ENCODE data around the gene NFATC1. TPM values are rescaled to one million over a fixed set of nuclear protein-coding genes. Genes with fewer than 3 reads are reported as not detected.

The NFATC1 gene
- polyA plus RNA-seq, 1 of the 3 experiments (the other 2 are of a cell fraction): 0.02 TPM

- Histone ChIP-seq H3K36me3 (replicated peaks in 1 of 2; ENCODE audit: control insufficient read depth in 1 of 2, insufficient read depth in 2 of 2, low read length in 1 of 2) (no peaks in the 10 kb centered on the region), H2AFZ (ENCODE audit: low read depth) (no peak overlapping the region), H3K9me2 (no peaks in the 10 kb centered on the region), H3K27me3 (ENCODE audit: insufficient read depth) (peaks cover 76% of the 10 kb centered on the region), H3K9me3 (no peaks in the 10 kb centered on the region), H4K20me1 (ENCODE audit: insufficient read depth) (no peaks in the 10 kb centered on the region), H3K79me2 (ENCODE audit: insufficient read depth) (no peaks in the 10 kb centered on the region), H3K4me1 (ENCODE audit: control insufficient read depth in 1 of 2, insufficient read depth in 2 of 2, low read depth in 1 of 2, low read length in 1 of 2) (no peaks in the 10 kb centered on the region), H3K27ac (ENCODE audit: low read depth in 2 of 2, low read length in 1 of 2) (no peak overlapping the region), H3K4me3 (ENCODE audit: low read depth in 2 of 2, low read length in 1 of 2) (no peak overlapping the region), H3F3A (replicated peaks; ENCODE audit: insufficient read depth) (no peaks in the 10 kb centered on the region), H3K4me2 (no peak overlapping the region), H3K9ac (no peak overlapping the region)
- ChIA-PET CTCF (interaction anchor here (1.2 kb wide), 1 partner anchor 10 kb away, joined by 4 read pairs; no protein-coding TSS in a partner anchor), POLR2A (no interaction called here)
- WGBS (ENCODE audit: low lambda C conversion rate): 6% methylated on average over 30 of the region's 37 CpGs
- no peak for DNase-seq
- TF ChIP-seq EP300 (IDR thresholded peaks at IDR 0.05; ENCODE audit: borderline replicate concordance in 1 of 2, low read depth in 1 of 2, low read length in 1 of 2) (no peak), RXRA (IDR thresholded peaks at IDR 0.05; ENCODE audit: borderline replicate concordance, low read depth) (no peak), RAD21 (IDR thresholded peaks at IDR 0.05; ENCODE audit: low read length) (no peak)
Observed at GRCh38 chr18:79519751-79520477, 124.2 kb downstream of the NFATC1 start.

- no peaks in the 10 kb centered on the region for H3K79me2 ChIP-seq (ENCODE audit: insufficient read depth)
- TF ChIP-seq GABPA (IDR thresholded peaks at IDR 0.05; ENCODE audit: low read depth) (no peak), ELF1 (IDR thresholded peaks at IDR 0.05) (no peak), MXI1 (IDR thresholded peaks at IDR 0.05; ENCODE audit: low read depth, low read length) (no peak), GATA2 (CRISPR knock-in tag; IDR thresholded peaks at IDR 0.05) (no peak), SMC3 (IDR thresholded peaks at IDR 0.05; ENCODE audit: low read depth, low read length) (no peak), RCOR1 (IDR thresholded peaks at IDR 0.05; ENCODE audit: low read length) (no peak), FOSL2 (IDR thresholded peaks at IDR 0.05; ENCODE audit: borderline replicate concordance, low read depth) (no peak)
- TF ChIP-seq, protein P1, sequence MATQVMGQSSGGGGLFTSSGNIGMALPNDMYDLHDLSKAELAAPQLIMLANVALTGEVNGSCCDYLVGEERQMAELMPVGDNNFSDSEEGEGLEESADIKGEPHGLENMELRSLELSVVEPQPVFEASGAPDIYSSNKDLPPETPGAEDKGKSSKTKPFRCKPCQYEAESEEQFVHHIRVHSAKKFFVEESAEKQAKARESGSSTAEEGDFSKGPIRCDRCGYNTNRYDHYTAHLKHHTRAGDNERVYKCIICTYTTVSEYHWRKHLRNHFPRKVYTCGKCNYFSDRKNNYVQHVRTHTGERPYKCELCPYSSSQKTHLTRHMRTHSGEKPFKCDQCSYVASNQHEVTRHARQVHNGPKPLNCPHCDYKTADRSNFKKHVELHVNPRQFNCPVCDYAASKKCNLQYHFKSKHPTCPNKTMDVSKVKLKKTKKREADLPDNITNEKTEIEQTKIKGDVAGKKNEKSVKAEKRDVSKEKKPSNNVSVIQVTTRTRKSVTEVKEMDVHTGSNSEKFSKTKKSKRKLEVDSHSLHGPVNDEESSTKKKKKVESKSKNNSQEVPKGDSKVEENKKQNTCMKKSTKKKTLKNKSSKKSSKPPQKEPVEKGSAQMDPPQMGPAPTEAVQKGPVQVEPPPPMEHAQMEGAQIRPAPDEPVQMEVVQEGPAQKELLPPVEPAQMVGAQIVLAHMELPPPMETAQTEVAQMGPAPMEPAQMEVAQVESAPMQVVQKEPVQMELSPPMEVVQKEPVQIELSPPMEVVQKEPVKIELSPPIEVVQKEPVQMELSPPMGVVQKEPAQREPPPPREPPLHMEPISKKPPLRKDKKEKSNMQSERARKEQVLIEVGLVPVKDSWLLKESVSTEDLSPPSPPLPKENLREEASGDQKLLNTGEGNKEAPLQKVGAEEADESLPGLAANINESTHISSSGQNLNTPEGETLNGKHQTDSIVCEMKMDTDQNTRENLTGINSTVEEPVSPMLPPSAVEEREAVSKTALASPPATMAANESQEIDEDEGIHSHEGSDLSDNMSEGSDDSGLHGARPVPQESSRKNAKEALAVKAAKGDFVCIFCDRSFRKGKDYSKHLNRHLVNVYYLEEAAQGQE (IDR thresholded peaks at IDR 0.05; ENCODE audit: low read depth, low read length): no peak
- TF ChIP-seq, protein P2, sequence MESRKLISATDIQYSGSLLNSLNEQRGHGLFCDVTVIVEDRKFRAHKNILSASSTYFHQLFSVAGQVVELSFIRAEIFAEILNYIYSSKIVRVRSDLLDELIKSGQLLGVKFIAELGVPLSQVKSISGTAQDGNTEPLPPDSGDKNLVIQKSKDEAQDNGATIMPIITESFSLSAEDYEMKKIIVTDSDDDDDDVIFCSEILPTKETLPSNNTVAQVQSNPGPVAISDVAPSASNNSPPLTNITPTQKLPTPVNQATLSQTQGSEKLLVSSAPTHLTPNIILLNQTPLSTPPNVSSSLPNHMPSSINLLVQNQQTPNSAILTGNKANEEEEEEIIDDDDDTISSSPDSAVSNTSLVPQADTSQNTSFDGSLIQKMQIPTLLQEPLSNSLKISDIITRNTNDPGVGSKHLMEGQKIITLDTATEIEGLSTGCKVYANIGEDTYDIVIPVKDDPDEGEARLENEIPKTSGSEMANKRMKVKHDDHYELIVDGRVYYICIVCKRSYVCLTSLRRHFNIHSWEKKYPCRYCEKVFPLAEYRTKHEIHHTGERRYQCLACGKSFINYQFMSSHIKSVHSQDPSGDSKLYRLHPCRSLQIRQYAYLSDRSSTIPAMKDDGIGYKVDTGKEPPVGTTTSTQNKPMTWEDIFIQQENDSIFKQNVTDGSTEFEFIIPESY (IDR thresholded peaks at IDR 0.05; ENCODE audit: borderline replicate concordance, low read depth): no peak
- 11% methylated on average over 4 of the region's 9 CpGs for WGBS (ENCODE audit: low lambda C conversion rate)
- H3F3A ChIP-seq (replicated peaks; ENCODE audit: insufficient read depth): no peaks in the 10 kb centered on the region
- CTCF ChIA-PET: interaction anchor here (1.2 kb wide), 1 partner anchor 9 kb away, joined by 4 read pairs; no protein-coding TSS in a partner anchor
- H3K4me1 ChIP-seq (ENCODE audit: control insufficient read depth in 1 of 2, insufficient read depth in 2 of 2, low read depth in 1 of 2, low read length in 1 of 2): no peaks in the 10 kb centered on the region
- POLR2A ChIA-PET: no interaction called here
- H2AFZ ChIP-seq (ENCODE audit: low read depth): no peak overlapping the region
- no peak overlapping the region for H3K9ac ChIP-seq
- DNase-seq: no peak
- H4K20me1 ChIP-seq (ENCODE audit: insufficient read depth): no peaks in the 10 kb centered on the region
- peaks cover 73% of the 10 kb centered on the region for H3K27me3 ChIP-seq (ENCODE audit: insufficient read depth)
- no peak overlapping the region for H3K4me2 ChIP-seq
- H3K4me3 ChIP-seq (ENCODE audit: low read depth in 2 of 2, low read length in 1 of 2): no peak overlapping the region
- no peaks in the 10 kb centered on the region for H3K36me3 ChIP-seq (replicated peaks in 1 of 2; ENCODE audit: control insufficient read depth in 1 of 2, insufficient read depth in 2 of 2, low read length in 1 of 2)
- no peaks in the 10 kb centered on the region for H3K9me3 ChIP-seq
- no peak overlapping the region for H3K27ac ChIP-seq (ENCODE audit: low read depth in 2 of 2, low read length in 1 of 2)
- H3K9me2 ChIP-seq: no peaks in the 10 kb centered on the region
Observed at GRCh38 chr18:79520478-79521390, 125.0 kb downstream of the NFATC1 start.
